Neural cell (in vitro differentiated cells): Measurements from ENCODE around the gene NUTM2F. TPM values are rescaled to one million over a fixed set of nuclear protein-coding genes. Genes with fewer than 3 reads are reported as not detected.
"Not testable (repeated sequence)": the region's sequence is repeated elsewhere in the genome, so short reads cannot be mapped to it uniquely, and the experiment has no call there.

ENCODE experiments used
- H2AFZ ChIP-seq: fragments of 200-600, 300-800 bp; sonication (generic), shearing (Covaris generic); 2 replicates; pipeline ENCODE4 v1.6.0; 2014; ENCODE audit warnings: low read depth, mild to moderate bottlenecking, antibody characterized with exemption, low read length, moderate library complexity
- H3F3A ChIP-seq: fragments of 200-600 bp; shearing (Covaris generic); 2 replicates; pipeline ENCODE4 v1.6.1; 2016; ENCODE audit warnings: mild to moderate bottlenecking, moderate library complexity, mixed read lengths, antibody characterized with exemption, low read length; ENCODE audit not compliant: insufficient read depth, poor library complexity, severe bottlenecking
- H3K27ac ChIP-seq: fragments of 200-600, 300-800 bp; sonication (generic), shearing (Covaris generic); 2 replicates; pipeline ENCODE4 v1.5.1; 2014; ENCODE audit warnings: mild to moderate bottlenecking, low read length, moderate library complexity
- H3K27me3 ChIP-seq: fragments of 300-800, 200-600 bp; sonication (generic), shearing (Covaris generic); 2 replicates; pipeline ENCODE4 v1.6.0; 2014; ENCODE audit warnings: mild to moderate bottlenecking, low read depth, low read length, moderate library complexity; ENCODE audit not compliant: insufficient read depth
- H3K36me3 ChIP-seq: fragments of 300-800, 200-600 bp; sonication (generic), shearing (Covaris generic); 2 replicates; pipeline ENCODE4 v1.5.1; 2014; ENCODE audit warnings: mild to moderate bottlenecking, antibody characterized with exemption, low read length, moderate library complexity; ENCODE audit not compliant: insufficient read depth
- H3K4me2 ChIP-seq: fragments of 300-800, 200-600 bp; sonication (generic), shearing (Covaris generic); 2 replicates; pipeline ENCODE4 v1.6.0; 2014; ENCODE audit warnings: mild to moderate bottlenecking, low read length
- H3K4me3 ChIP-seq: fragments of 300-800, 200-600 bp; sonication (generic), shearing (Covaris generic); 2 replicates; pipeline ENCODE4 v1.5.1; 2014; ENCODE audit warnings: mild to moderate bottlenecking, low read length, moderate library complexity
- H3K79me2 ChIP-seq: fragments of 200-600 bp; shearing (Covaris generic); replicated peaks from 2 replicates; pipeline ENCODE4 v1.6.0; 2014; ENCODE audit warnings: mild to moderate bottlenecking, low read length, moderate library complexity; ENCODE audit not compliant: insufficient read depth
- H3K9ac ChIP-seq: fragments of 300-800, 200-600 bp; sonication (generic), shearing (Covaris generic); 2 replicates; pipeline ENCODE4 v1.6.1; 2016; ENCODE audit warnings: mild to moderate bottlenecking, low read length, mixed read lengths
- H3K9me2 ChIP-seq: fragments of 200-600 bp; shearing (Covaris generic); 2 replicates; pipeline ENCODE4 v1.6.1; 2016; ENCODE audit warnings: mild to moderate bottlenecking, low read length, mixed read lengths; ENCODE audit not compliant: insufficient read depth
- H3K9me3 ChIP-seq: fragments of 200-600, 300-800 bp; sonication (generic), shearing (Covaris generic); 2 replicates; pipeline ENCODE4 v1.6.1; 2016; ENCODE audit warnings: mild to moderate bottlenecking, mixed run types, low read length, moderate library complexity, mixed read lengths
- H4K20me1 ChIP-seq: fragments of 200-600 bp; shearing (Covaris generic); 2 replicates; pipeline ENCODE4 v1.6.1; 2016; ENCODE audit warnings: mild to moderate bottlenecking, mixed run types; ENCODE audit not compliant: insufficient read depth
- EP300 ChIP-seq: fragments of 450-650 bp; conservative IDR thresholded peaks from 2 replicates; pipeline ENCODE4 v1.6.1; 2014; ENCODE audit warnings: antibody characterized with exemption, mild to moderate bottlenecking, moderate library complexity; ENCODE audit not compliant: poor library complexity, severe bottlenecking
- MXI1 ChIP-seq: fragments of 450-650 bp; conservative IDR thresholded peaks from 2 replicates; pipeline ENCODE4 v1.6.1; 2014; ENCODE audit warnings: antibody characterized with exemption, mild to moderate bottlenecking; ENCODE audit not compliant: poor library complexity, severe bottlenecking
- POLR2AphosphoS5 ChIP-seq: IDR thresholded peaks from 2 replicates; pipeline ENCODE4 v1.6.1; 2012
- REST ChIP-seq: IDR thresholded peaks from 2 replicates; pipeline ENCODE4 v1.6.1; 2012; ENCODE audit warnings: borderline replicate concordance
- polyA minus RNA-seq: library from RNA; depleted of rRNA, polyadenylated mRNA; stranded (reverse); fragments of >200 nt; gene quantifications from 2 replicates; pipeline ENCODE4 v1.2.3, GENCODE V29; 2014
- polyA plus RNA-seq: library from polyadenylated mRNA; depleted of rRNA; stranded (reverse); fragments of >200 nt; gene quantifications from 2 replicates; pipeline ENCODE4 v1.2.3, GENCODE V29; 2014

The NUTM2F gene
- polyA plus RNA-seq, result 0.68 and 1.5 TPM in 2 replicates
- 1.2 TPM in 2 replicates for polyA minus RNA-seq

DNA sequence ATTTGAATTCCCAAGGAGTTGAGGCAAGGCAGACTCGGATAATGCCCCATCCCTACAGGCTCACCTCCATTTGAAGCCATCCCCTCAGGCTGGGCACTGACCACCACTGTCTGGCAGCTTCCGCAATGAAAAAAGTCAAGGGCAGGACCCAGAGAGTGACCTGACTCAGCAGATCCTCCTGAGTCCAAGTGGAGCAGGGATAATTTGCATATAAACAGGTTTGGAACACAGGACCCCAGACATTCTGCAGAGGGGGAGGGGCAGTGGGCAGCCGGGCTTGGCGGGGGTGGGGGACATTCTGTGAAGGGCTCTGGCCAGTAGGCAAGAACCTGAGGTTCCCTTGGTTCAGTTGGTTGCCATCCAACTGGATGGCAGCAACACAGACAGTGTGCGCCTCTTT lies at the start of gene NUTM2F:
NUTM2F (minus strand) TSS at position 101 of the 400 bp plus-strand sequence; CDS start at position 80, 21 bp downstream.
- H3K4me3 ChIP-seq, H3F3A ChIP-seq: not testable (repeated sequence)

GRCh38 chr9:94375197-94375596 lies 46.8 kb upstream of the NUTM2F start:
- Histone ChIP-seq H3K9ac (peak overlapping the region; percentile 23), H3K4me3 (peak overlapping the region; percentile 60)
- not testable (repeated sequence) for H3K79me2 ChIP-seq, H4K20me1 ChIP-seq, H3K36me3 ChIP-seq, H3K9me2 ChIP-seq, H2AFZ ChIP-seq, H3K27me3 ChIP-seq, H3F3A ChIP-seq, H3K9me3 ChIP-seq, H3K27ac ChIP-seq, H3K4me2 ChIP-seq

More for the DNA sequence above, at the start of gene NUTM2F:
- H3K27ac ChIP-seq, H3K9ac ChIP-seq, H3K36me3 ChIP-seq, H4K20me1 ChIP-seq, H2AFZ ChIP-seq, H3K79me2 ChIP-seq, H3K9me2 ChIP-seq, H3K9me3 ChIP-seq, H3K27me3 ChIP-seq, H3K4me2 ChIP-seq: not testable (repeated sequence)

GRCh38 chr9:94374176-94375056 lies 46.0 kb upstream of the NUTM2F start:
- Histone ChIP-seq H2AFZ (peak overlapping the region; percentile 69), H3K9ac (peak overlapping the region; percentile 48), H3K27ac (peak overlapping the region; percentile 75), H3K4me3 (peak overlapping the region; percentile 61)
- not testable (repeated sequence) for H4K20me1 ChIP-seq, H3K4me2 ChIP-seq, H3K9me2 ChIP-seq, H3K9me3 ChIP-seq, H3K36me3 ChIP-seq, H3K27me3 ChIP-seq, H3F3A ChIP-seq, H3K79me2 ChIP-seq
- TF ChIP-seq REST (peak; percentile 42), EP300 (peak; percentile 37), MXI1 (peak; percentile 82), POLR2AphosphoS5 (peak; percentile 66)

GRCh38 chr9:94373779-94374175 lies 45.3 kb upstream of the NUTM2F start:
- H3K27me3 ChIP-seq, H4K20me1 ChIP-seq, H3K36me3 ChIP-seq, H3F3A ChIP-seq, H3K9me3 ChIP-seq, H3K79me2 ChIP-seq, H3K4me2 ChIP-seq, H3K9me2 ChIP-seq: not testable (repeated sequence)
- Histone ChIP-seq H3K27ac (peak overlapping the region; percentile 75), H3K4me3 (peak overlapping the region; percentile 61), H3K9ac (peak overlapping the region; percentile 48), H2AFZ (peak overlapping the region; percentile 69)

DNA sequence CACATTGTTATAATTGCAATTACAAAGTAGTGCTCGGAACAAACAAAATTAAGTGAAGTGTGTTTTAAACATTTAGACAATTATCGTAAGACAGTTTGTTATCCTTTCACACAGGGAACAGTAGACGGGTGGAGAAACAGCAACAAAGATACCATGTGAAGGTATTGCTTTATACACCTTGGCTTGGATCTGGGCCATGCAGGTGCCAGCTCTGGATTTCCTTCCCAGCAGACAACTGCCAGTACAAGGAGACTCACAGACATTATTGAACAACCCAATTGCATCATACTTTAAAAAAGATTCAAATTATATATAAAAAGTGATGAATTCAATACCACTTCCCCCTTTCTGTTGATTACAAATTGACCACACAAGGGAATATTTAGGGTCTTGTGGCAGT lies 41.8 kb upstream of the NUTM2F start:
- not testable (repeated sequence) for H3K9me2 ChIP-seq, H3K9me3 ChIP-seq, H3K27ac ChIP-seq, H3K27me3 ChIP-seq, H3K9ac ChIP-seq, H3K79me2 ChIP-seq, H3K36me3 ChIP-seq, H4K20me1 ChIP-seq, H2AFZ ChIP-seq, H3F3A ChIP-seq, H3K4me3 ChIP-seq, H3K4me2 ChIP-seq

- not testable (repeated sequence) for H2AFZ ChIP-seq, H3K9me3 ChIP-seq, H3K79me2 ChIP-seq, H3F3A ChIP-seq, H3K4me3 ChIP-seq, H3K27me3 ChIP-seq, H3K36me3 ChIP-seq, H3K9me2 ChIP-seq, H3K27ac ChIP-seq, H3K4me2 ChIP-seq, H4K20me1 ChIP-seq, H3K9ac ChIP-seq
Measured at GRCh38 chr9:94364093-94364614, 35.7 kb upstream of the NUTM2F start.
